ENCODE measurements around the gene LMAN2. TPM values are rescaled to one million over a fixed set of nuclear protein-coding genes. Genes with fewer than 3 reads are reported as not detected.
"Not testable (repeated sequence)": the region's sequence is repeated elsewhere in the genome, so short reads cannot be mapped to it uniquely, and the experiment has no call there.

The LMAN2 gene
- total RNA-seq, 2 donors from 2014 or later: 136 to 150 TPM

DNA sequence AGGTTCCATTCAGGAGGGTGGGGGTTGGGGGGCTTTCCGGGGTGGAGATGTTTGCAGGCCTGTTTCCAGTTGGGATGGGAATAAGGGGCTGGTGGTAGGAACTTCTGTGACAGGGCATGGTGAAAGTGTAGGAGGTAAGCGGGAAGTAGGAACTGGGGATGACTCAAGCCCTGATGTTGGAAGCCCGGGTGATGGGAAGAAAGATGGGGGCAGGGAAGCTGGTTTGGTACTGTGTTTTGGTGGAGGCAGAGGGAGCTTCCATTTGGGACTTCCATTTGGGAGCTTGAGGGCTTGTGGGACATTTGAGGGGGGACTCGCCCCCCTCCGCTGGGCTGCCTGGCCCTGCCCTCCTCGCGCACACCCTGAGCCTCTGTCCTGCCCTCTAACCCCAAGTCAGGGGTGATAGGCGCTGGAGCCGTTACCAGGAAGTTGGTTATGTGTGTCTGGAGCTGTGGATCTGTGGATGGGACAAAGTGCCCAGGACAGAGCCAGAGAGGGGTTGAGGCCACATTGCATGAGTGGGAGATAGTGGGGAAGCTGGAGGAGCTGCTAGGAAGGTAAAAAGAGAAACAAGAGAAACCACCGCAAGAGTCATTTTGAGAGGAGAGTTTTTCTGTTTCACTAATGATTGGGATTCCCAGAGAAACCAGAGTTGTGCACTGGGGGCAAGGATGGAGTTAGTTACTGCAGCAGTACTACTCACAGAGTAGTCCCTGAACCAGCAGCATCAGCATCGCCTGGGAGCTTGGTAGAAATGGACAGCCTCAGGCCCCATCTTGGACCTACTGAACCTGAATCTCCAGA is 12.9 kb upstream of the LMAN2 start:
- H3K36me3 Mint-ChIP-seq: peaks cover 6% of the 10 kb centered on the region
- H3K27me3 Mint-ChIP-seq: no peaks in the 10 kb centered on the region
- peaks cover 51 to 53% of the 10 kb centered on the region in 2 donors for H3K4me1 Mint-ChIP-seq (ENCODE audit: low read depth in 2 of 2)
- ATAC-seq (peak; percentile 52 to 74), DNase-seq (ENCODE audit: low spot score) (no peak)
- H3K9me3 Mint-ChIP-seq: no peaks in the 10 kb centered on the region
- H3K4me3 Mint-ChIP-seq: peak overlapping the region; percentile 70
- H3K27ac Mint-ChIP-seq: peak overlapping the region; percentile 59 to 76

DNA sequence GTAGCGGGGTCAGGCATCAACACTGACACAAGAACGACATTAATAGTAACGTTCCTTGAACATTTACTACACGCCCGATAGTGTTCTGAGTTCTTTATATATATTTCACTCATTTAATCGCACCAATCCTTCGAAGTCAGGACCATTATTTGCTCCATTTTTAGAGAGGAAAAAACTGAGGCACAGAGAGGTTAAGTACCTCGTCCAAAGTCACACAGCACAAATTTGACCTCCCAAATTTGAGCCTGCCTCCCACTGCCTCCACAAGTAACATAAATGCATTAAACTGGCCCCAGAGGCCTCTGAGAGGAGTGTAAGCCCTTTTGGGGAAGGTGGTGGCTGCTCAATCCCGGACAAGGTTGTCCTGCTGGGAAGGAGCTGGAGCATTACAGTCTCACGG is 12.1 kb upstream of the LMAN2 start:
- H3K27ac Mint-ChIP-seq: peak overlapping the region in 1 of 2 donors; percentile 76

GRCh38 chr5:177362610-177363507 is 11.4 kb upstream of the LMAN2 start:
- Mint-ChIP-seq H3K27me3 (no peaks in the 10 kb centered on the region), H3K36me3 (no peaks in the 10 kb centered on the region), H3K4me3 (peak overlapping the region; percentile 79), H3K9me3 (no peaks in the 10 kb centered on the region), H3K27ac (peak overlapping the region; percentile 47 to 72), H3K4me1 (ENCODE audit: low read depth in 2 of 2) (peaks cover 54 to 55% of the 10 kb centered on the region in 2 donors)
- ATAC-seq (peak; percentile 70 to 87), DNase-seq (ENCODE audit: low spot score) (peak; percentile 89)

More for the DNA sequence above, 12.1 kb upstream of the LMAN2 start:
- Mint-ChIP-seq H3K4me3 (no peak overlapping the region), H3K9me3 (no peaks in the 10 kb centered on the region), H3K4me1 (ENCODE audit: low read depth in 2 of 2) (peaks cover 51 to 53% of the 10 kb centered on the region in 2 donors), H3K27me3 (no peaks in the 10 kb centered on the region), H3K36me3 (no peaks in the 10 kb centered on the region)
- no peak for DNase-seq (ENCODE audit: low spot score)
- ATAC-seq: no peak

GRCh38 chr5:177362292-177362609 is 10.8 kb upstream of the LMAN2 start:
- Mint-ChIP-seq H3K4me3 (peak overlapping the region; percentile 79), H3K27me3 (no peaks in the 10 kb centered on the region), H3K36me3 (no peaks in the 10 kb centered on the region), H3K4me1 (ENCODE audit: low read depth in 2 of 2) (peaks cover 60 to 61% of the 10 kb centered on the region in 2 donors), H3K9me3 (no peaks in the 10 kb centered on the region), H3K27ac (peak overlapping the region; percentile 47 to 72)
- DNase-seq (ENCODE audit: low spot score) (no peak), ATAC-seq (no peak)

DNA sequence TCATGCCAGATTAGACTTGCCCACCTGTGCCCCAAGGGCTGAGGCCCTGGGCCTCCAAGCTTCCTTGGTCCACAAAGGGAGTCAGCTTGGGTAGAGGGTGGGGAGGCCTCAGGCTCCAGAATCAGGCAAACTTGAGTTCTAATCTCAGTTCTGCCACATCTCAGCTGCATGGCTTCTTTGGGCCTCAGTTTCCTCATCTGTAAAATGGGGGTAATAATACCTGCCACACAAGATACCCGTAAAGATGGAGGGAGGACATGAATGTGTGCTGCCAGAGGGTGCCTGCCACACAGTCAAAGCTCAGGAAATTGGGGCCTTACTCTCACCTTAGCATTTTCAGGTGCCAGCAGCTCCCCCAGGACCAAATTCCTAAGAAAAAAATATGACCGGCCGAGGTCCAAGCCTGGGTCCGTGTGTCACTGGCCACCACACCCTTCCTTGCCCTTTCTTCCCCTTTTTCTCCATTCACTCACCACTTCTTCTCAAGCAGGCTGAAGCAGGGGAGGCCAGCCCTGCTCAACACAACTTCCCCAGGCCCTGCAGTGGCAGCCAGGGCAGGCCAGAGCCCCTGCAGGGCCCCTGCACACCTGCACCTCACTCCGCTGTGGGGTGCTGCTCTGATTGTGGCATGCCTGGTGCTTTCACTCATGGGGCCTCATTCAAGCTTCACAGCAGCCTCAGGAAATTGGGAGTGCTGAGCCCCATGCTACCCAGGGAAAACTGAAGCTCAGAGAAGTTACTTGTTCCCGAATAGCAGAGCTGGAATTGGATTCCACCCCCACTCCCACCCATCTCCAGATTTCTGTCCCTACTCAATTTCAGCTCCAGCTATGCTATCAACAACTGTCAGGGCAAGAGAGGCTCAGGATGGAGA is 10.2 kb upstream of the LMAN2 start:
- peak overlapping the region; percentile 47 to 72 for H3K27ac Mint-ChIP-seq
- H3K36me3 Mint-ChIP-seq: no peaks in the 10 kb centered on the region
- DNase-seq (ENCODE audit: low spot score): no peak

GRCh38 chr5:177360740-177361139 is 9.3 kb upstream of the LMAN2 start:
- not testable (repeated sequence) for H3K9me3 Mint-ChIP-seq; H3K36me3 Mint-ChIP-seq; DNase-seq (ENCODE audit: low spot score); H3K4me3 Mint-ChIP-seq; H3K27ac Mint-ChIP-seq; H3K27me3 Mint-ChIP-seq; ATAC-seq
- peaks cover 73 to 75% of the 10 kb centered on the region in 2 donors for H3K4me1 Mint-ChIP-seq (ENCODE audit: low read depth in 2 of 2)

More for the DNA sequence above, 10.2 kb upstream of the LMAN2 start:
- Mint-ChIP-seq H3K27me3 (no peaks in the 10 kb centered on the region), H3K4me3 (peak overlapping the region; percentile 79), H3K9me3 (no peaks in the 10 kb centered on the region), H3K4me1 (ENCODE audit: low read depth in 2 of 2) (peaks cover 66 to 67% of the 10 kb centered on the region in 2 donors)
- no peak for ATAC-seq

DNA sequence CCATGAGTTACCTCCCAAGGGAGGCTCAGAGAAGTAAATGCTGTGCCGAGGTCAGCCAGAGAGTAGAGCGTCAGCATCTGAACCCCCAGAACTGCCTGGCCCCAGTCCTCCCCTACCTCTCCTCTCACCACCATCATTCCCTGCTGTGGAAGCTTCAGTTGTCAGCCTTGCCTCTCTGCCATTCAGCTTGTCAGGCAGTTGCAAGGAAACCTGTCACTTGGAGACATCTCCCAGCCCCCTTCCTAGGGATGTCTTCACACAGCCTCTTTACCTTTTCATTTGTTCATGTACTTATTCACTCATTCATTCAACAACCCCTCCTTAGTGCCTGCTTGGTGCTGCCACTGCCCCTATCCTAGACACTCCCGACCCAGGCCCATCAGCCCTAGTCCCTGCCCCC is 8.4 kb upstream of the LMAN2 start:
- Mint-ChIP-seq H3K9me3 (no peaks in the 10 kb centered on the region), H3K27ac (peak overlapping the region; percentile 80 to 90), H3K27me3 (no peaks in the 10 kb centered on the region), H3K4me1 (ENCODE audit: low read depth in 2 of 2) (peaks cover 72 to 76% of the 10 kb centered on the region in 2 donors), H3K36me3 (no peaks in the 10 kb centered on the region), H3K4me3 (peak overlapping the region; percentile 89)
- no peak for ATAC-seq
- DNase-seq (ENCODE audit: low spot score): no peak

DNA sequence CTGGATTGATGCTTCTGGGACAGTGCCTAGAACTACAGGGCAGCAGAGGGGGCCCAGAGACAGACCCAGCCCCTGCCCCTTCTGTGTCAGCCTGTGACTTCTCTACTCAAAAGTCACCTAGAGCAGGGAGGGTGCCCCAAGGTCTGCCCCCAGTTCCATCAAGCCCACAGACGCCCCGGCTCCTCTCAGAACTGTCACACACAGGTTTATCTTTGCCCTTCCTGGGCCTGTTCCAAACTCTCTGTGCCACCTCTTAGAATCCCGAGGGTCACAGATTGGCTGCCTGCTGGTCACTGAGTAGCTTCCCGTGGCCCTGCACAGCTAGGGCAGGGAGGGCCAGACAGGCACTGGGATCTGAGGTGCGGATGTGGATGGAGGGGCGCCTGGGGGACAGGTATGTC is 8.0 kb upstream of the LMAN2 start:
- Mint-ChIP-seq H3K27me3 (no peaks in the 10 kb centered on the region), H3K4me3 (peak overlapping the region; percentile 89), H3K36me3 (no peaks in the 10 kb centered on the region), H3K9me3 (no peaks in the 10 kb centered on the region), H3K4me1 (ENCODE audit: low read depth in 2 of 2) (peaks cover 72 to 76% of the 10 kb centered on the region in 2 donors), H3K27ac (peak overlapping the region; percentile 80 to 90)
- ATAC-seq (no peak), DNase-seq (ENCODE audit: low spot score) (no peak)

GRCh38 chr5:177358370-177358819 is 6.9 kb upstream of the LMAN2 start:
- Mint-ChIP-seq H3K4me3 (peak overlapping the region; percentile 89), H3K36me3 (no peaks in the 10 kb centered on the region), H3K9me3 (no peaks in the 10 kb centered on the region), H3K27me3 (no peaks in the 10 kb centered on the region), H3K27ac (peak overlapping the region; percentile 80 to 90), H3K4me1 (ENCODE audit: low read depth in 2 of 2) (peaks cover 70% of the 10 kb centered on the region in 2 donors)
- no peak for DNase-seq (ENCODE audit: low spot score)
- no peak for ATAC-seq

DNA sequence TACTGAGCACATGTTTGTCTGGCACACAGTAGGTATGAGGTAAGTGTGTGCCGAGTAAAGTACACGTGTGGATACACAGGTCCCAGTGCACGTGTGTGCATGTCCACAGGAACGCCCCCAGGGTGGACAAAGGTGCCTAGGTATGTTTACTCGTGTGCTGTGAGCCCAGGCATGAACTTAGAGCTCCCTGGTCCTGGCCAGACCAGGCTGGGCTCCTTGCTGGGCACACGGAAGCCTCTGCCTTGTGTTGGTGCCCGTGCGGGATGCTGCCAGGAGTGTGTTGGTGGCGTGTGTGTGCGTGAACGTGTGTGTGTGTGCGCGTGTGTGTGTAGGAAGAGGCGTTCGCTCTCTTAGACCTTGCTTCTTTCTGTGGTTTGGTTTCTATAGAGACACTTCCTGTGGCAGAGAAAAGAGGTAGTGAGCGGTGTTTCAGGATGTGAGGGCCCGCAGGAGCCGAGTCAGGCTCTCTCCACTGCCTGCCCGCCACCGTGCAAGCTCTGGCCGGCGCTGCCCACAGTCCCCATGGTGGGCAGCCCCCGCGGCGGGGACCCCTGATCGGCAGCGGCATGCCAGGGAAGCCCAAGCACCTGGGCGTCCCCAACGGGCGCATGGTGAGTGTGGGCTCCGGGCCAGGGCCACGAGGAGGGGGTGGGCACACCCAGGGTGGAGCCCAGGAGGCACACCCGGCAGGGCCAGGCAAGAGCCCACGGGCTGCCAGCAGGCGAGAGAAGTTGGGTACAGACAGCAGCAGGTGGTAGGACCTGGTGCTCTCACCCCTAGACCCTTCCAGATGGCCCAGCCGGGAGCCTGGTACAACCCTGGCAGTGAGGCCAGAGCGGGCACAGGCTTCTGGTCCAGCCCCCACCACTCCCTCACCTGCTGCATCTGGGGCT is 6.2 kb upstream of the LMAN2 start, which contains the start of gene RGS14:
RGS14 (plus strand) TSS at position 466 of the 893 bp plus-strand sequence; CDS start at position 567, 101 bp downstream.
- peak within 1 kb of the TSS; percentile 89 for H3K4me3 Mint-ChIP-seq
- H3K9me3 Mint-ChIP-seq: no peaks in the 10 kb centered on the region
- H3K4me1 Mint-ChIP-seq (ENCODE audit: low read depth in 2 of 2): peaks cover 65 to 66% of the 10 kb centered on the region in 2 donors
- DNase-seq (ENCODE audit: low spot score): peak; percentile 80
- no peaks in the 10 kb centered on the region for H3K27me3 Mint-ChIP-seq
- no peaks in the 10 kb centered on the region for H3K36me3 Mint-ChIP-seq
- peak; percentile 93 to 96 for ATAC-seq
- peak within 1 kb of the TSS; percentile 80 to 90 for H3K27ac Mint-ChIP-seq

- DNase-seq (ENCODE audit: low spot score) (no peak), ATAC-seq (no peak)
- Mint-ChIP-seq H3K27me3 (no peaks in the 10 kb centered on the region), H3K4me1 (ENCODE audit: low read depth in 2 of 2) (peaks cover 60 to 61% of the 10 kb centered on the region in 2 donors), H3K4me3 (peak overlapping the region; percentile 89), H3K27ac (peak overlapping the region; percentile 80 to 90), H3K36me3 (no peaks in the 10 kb centered on the region), H3K9me3 (no peaks in the 10 kb centered on the region)
Observed at GRCh38 chr5:177357146-177357458, 5.6 kb upstream of the LMAN2 start.

DNA sequence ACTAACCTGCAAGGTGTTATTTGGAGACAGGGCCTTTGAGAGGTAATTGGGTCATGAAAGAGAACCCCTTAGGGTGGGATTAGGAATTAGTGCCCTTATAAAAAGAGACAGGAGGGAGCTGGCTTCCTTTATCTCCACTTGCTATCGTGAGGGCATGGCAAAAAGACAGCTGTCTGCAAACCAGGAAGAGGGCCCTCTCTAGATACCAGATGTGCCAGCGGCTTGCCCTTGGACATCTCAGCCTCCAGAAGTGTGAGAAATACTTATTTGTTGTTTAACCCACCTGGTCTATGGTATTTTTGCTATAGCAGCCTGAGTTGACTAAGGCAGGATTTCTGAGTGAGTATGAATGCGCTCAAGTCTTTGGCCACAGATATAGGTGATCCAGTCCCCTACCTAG is 5.3 kb upstream of the LMAN2 start:
- H3K4me3 Mint-ChIP-seq: peak overlapping the region; percentile 89
- peak overlapping the region; percentile 80 to 90 for H3K27ac Mint-ChIP-seq

More for the DNA sequence above, 5.3 kb upstream of the LMAN2 start:
- DNase-seq (ENCODE audit: low spot score) (no peak), ATAC-seq (no peak)
- no peaks in the 10 kb centered on the region for H3K36me3 Mint-ChIP-seq
- no peaks in the 10 kb centered on the region for H3K27me3 Mint-ChIP-seq
- peaks cover 60 to 61% of the 10 kb centered on the region in 2 donors for H3K4me1 Mint-ChIP-seq (ENCODE audit: low read depth in 2 of 2)
- no peaks in the 10 kb centered on the region for H3K9me3 Mint-ChIP-seq
